ENCODE data around the gene HSD11B1. TPM values are rescaled to one million over a fixed set of nuclear protein-coding genes. Genes with fewer than 3 reads are reported as not detected.

The HSD11B1 gene
- polyA plus RNA-seq, 1 donor from 2014 or later, result not detected

GRCh38 chr1:209672705-209673630 lies 31.7 kb upstream of the HSD11B1 start:
- Histone ChIP-seq H3F3A (ENCODE audit: insufficient read depth, low read length, poor library complexity, severe bottlenecking) (no peaks in the 10 kb centered on the region), H3K4me3 (ENCODE audit: low read length) (no peak overlapping the region), H3K9me2 (ENCODE audit: insufficient read depth, low read length) (no peaks in the 10 kb centered on the region), H3K36me3 (ENCODE audit: insufficient read depth, low read length) (no peaks in the 10 kb centered on the region), H3K27ac (ENCODE audit: low read length) (no peak overlapping the region), H3K4me2 (ENCODE audit: low read length) (no peak overlapping the region), H3K9ac (ENCODE audit: low read length) (no peak overlapping the region), H3K27me3 (ENCODE audit: insufficient read depth, low read depth, low read length) (peaks cover 50% of the 10 kb centered on the region), H3K9me3 (ENCODE audit: low read length) (no peaks in the 10 kb centered on the region), H3K79me2 (replicated peaks; ENCODE audit: insufficient read depth, low read length) (no peaks in the 10 kb centered on the region), H4K20me1 (ENCODE audit: insufficient read depth) (no peaks in the 10 kb centered on the region), H2AFZ (ENCODE audit: low read depth, low read length) (no peak overlapping the region)
- TF ChIP-seq SMC3 (conservative IDR thresholded peaks at IDR 0.05; ENCODE audit: poor library complexity), result no peak
- no peak for TF ChIP-seq RAD21 (conservative IDR thresholded peaks at IDR 0.05)
- TF ChIP-seq POLR2AphosphoS5 (IDR thresholded peaks at IDR 0.05), result no peak
- TF ChIP-seq MXI1 (conservative IDR thresholded peaks at IDR 0.05; ENCODE audit: poor library complexity, severe bottlenecking), result no peak
- no peak for TF ChIP-seq EZH2 (IDR thresholded peaks at IDR 0.05; ENCODE audit: borderline replicate concordance, insufficient read depth, low read length, poor library complexity, severe bottlenecking)
- TF ChIP-seq CTCF (IDR thresholded peaks at IDR 0.05; ENCODE audit: poor library complexity, severe bottlenecking), result no peak
- TF ChIP-seq EP300 (conservative IDR thresholded peaks at IDR 0.05; ENCODE audit: poor library complexity, severe bottlenecking), result no peak
- no peak for TF ChIP-seq REST (IDR thresholded peaks at IDR 0.05; ENCODE audit: borderline replicate concordance)
- TF ChIP-seq TAF1 (IDR thresholded peaks at IDR 0.05; ENCODE audit: low read depth), result no peak

GRCh38 chr1:209673631-209674417 lies 30.8 kb upstream of the HSD11B1 start:
- Histone ChIP-seq H3K9ac (ENCODE audit: low read length) (no peak overlapping the region), H3K79me2 (replicated peaks; ENCODE audit: insufficient read depth, low read length) (no peaks in the 10 kb centered on the region), H3F3A (ENCODE audit: insufficient read depth, low read length, poor library complexity, severe bottlenecking) (no peaks in the 10 kb centered on the region), H3K4me3 (ENCODE audit: low read length) (no peak overlapping the region), H3K27me3 (ENCODE audit: insufficient read depth, low read depth, low read length) (peaks cover 50% of the 10 kb centered on the region), H3K27ac (ENCODE audit: low read length) (no peak overlapping the region), H3K9me2 (ENCODE audit: insufficient read depth, low read length) (no peaks in the 10 kb centered on the region), H3K36me3 (ENCODE audit: insufficient read depth, low read length) (no peaks in the 10 kb centered on the region), H3K9me3 (ENCODE audit: low read length) (no peaks in the 10 kb centered on the region), H2AFZ (ENCODE audit: low read depth, low read length) (no peak overlapping the region), H4K20me1 (ENCODE audit: insufficient read depth) (no peaks in the 10 kb centered on the region), H3K4me2 (ENCODE audit: low read length) (no peak overlapping the region)
- TF ChIP-seq EP300 (conservative IDR thresholded peaks at IDR 0.05; ENCODE audit: poor library complexity, severe bottlenecking) (no peak), POLR2AphosphoS5 (IDR thresholded peaks at IDR 0.05) (no peak), REST (IDR thresholded peaks at IDR 0.05; ENCODE audit: borderline replicate concordance) (no peak), RAD21 (conservative IDR thresholded peaks at IDR 0.05) (no peak), EZH2 (IDR thresholded peaks at IDR 0.05; ENCODE audit: borderline replicate concordance, insufficient read depth, low read length, poor library complexity, severe bottlenecking) (no peak)
